H9 (cell line): ENCODE measurements around the gene GTF2E1. TPM values are rescaled to one million over a fixed set of nuclear protein-coding genes. Genes with fewer than 3 reads are reported as not detected.

Experiments
- DNase-seq: peaks from one replicate; pipeline ENCODE4 v3.0.0-alpha.2; 2017
- H2AFZ ChIP-seq: one replicate; pipeline ENCODE4 v1.6.1; 2013; ENCODE audit warnings: mild to moderate bottlenecking, low read length, control low read depth, moderate library complexity
- H2AK5ac ChIP-seq: 2 replicates; pipeline ENCODE4 v1.6.1; 2013; ENCODE audit warnings: low read length, control low read depth, mixed read lengths; ENCODE audit not compliant: insufficient read length
- H2BK120ac ChIP-seq: one replicate; pipeline ENCODE4 v1.6.1; 2013; ENCODE audit warnings: low read depth, mild to moderate bottlenecking, low read length, control low read depth, inconsistent platforms; ENCODE audit not compliant: poor library complexity, severe bottlenecking
- H2BK12ac ChIP-seq: 2 replicates; pipeline ENCODE4 v1.6.1; 2013; ENCODE audit warnings: low read length, control low read depth, mixed read lengths, low read depth; ENCODE audit not compliant: insufficient read length
- H2BK15ac ChIP-seq: 2 replicates; pipeline ENCODE4 v1.6.1; 2013; ENCODE audit warnings: low read depth, low read length, control low read depth
- H2BK20ac ChIP-seq: one replicate; pipeline ENCODE4 v1.6.1; 2013; ENCODE audit warnings: low read depth, mild to moderate bottlenecking, low read length, control low read depth, inconsistent platforms; ENCODE audit not compliant: poor library complexity, severe bottlenecking
- H2BK5ac ChIP-seq: 2 replicates; pipeline ENCODE4 v1.6.1; 2013; ENCODE audit warnings: low read length, control low read depth, mixed read lengths; ENCODE audit not compliant: insufficient read length
- H3K14ac ChIP-seq: 2 replicates; pipeline ENCODE4 v1.6.1; 2013; ENCODE audit warnings: low read length, control low read depth; ENCODE audit not compliant: insufficient read depth
- H3K18ac ChIP-seq: 2 replicates; pipeline ENCODE4 v1.6.1; 2013; ENCODE audit warnings: low read depth, mild to moderate bottlenecking, mixed read lengths, low read length, control low read depth; ENCODE audit not compliant: insufficient read length
- H3K23ac ChIP-seq: 2 replicates; pipeline ENCODE4 v1.6.1; 2013; ENCODE audit warnings: low read length, control low read depth, mixed read lengths, low read depth; ENCODE audit not compliant: insufficient read length
- H3K23me2 ChIP-seq: 2 replicates; pipeline ENCODE4 v1.6.1; 2013; ENCODE audit warnings: low read depth, mild to moderate bottlenecking, mixed read lengths, low read length, control low read depth; ENCODE audit not compliant: insufficient read length, poor library complexity, severe bottlenecking
- H3K27ac ChIP-seq: 2 replicates; pipeline ENCODE4 v1.5.1; 2013; ENCODE audit warnings: low read length, control low read depth, mixed read lengths, low read depth; ENCODE audit not compliant: insufficient read length
- H3K27me3 ChIP-seq: 2 replicates; pipeline ENCODE4 v1.6.1; 2013; ENCODE audit warnings: low read length, control low read depth, inconsistent platforms; ENCODE audit not compliant: insufficient read depth
- H3K4ac ChIP-seq: 2 replicates; pipeline ENCODE4 v1.6.1; 2013; ENCODE audit warnings: low read depth, mild to moderate bottlenecking, control low read depth, inconsistent platforms, low read length, moderate library complexity
- H3K4me1 ChIP-seq: 2 replicates; pipeline ENCODE4 v1.6.1; 2013; ENCODE audit warnings: low read length, control low read depth, inconsistent platforms; ENCODE audit not compliant: insufficient read depth
- H3K4me2 ChIP-seq: 2 replicates; pipeline ENCODE4 v1.6.1; 2013; ENCODE audit warnings: low read length, control low read depth, mixed read lengths; ENCODE audit not compliant: insufficient read length, insufficient read depth
- H3K56ac ChIP-seq: 2 replicates; pipeline ENCODE4 v1.6.1; 2013; ENCODE audit warnings: low read depth, mild to moderate bottlenecking, mixed read lengths, low read length, control low read depth; ENCODE audit not compliant: insufficient read length
- H3K79me1 ChIP-seq: 2 replicates; pipeline ENCODE4 v1.6.1; 2013; ENCODE audit warnings: low read depth, mild to moderate bottlenecking, moderate library complexity, low read length, control low read depth, inconsistent platforms; ENCODE audit not compliant: insufficient read depth, poor library complexity, severe bottlenecking
- H3K79me2 ChIP-seq: 2 replicates; pipeline ENCODE4 v1.6.1; 2013; ENCODE audit warnings: low read length, control low read depth, inconsistent platforms; ENCODE audit not compliant: insufficient read depth
- H3K9ac ChIP-seq: 2 replicates; pipeline ENCODE4 v1.6.1; 2013; ENCODE audit warnings: low read length, control low read depth, mixed read lengths; ENCODE audit not compliant: insufficient read length; ENCODE audit errors: extremely low read depth
- H3K9me3 ChIP-seq: one replicate; pipeline ENCODE4 v1.6.1; 2013; ENCODE audit warnings: low read depth, low read length, inconsistent platforms; ENCODE audit not compliant: control insufficient read depth
- H3T11ph ChIP-seq: one replicate; pipeline ENCODE4 v1.6.1; 2013; ENCODE audit warnings: mild to moderate bottlenecking, low read length, control low read depth, inconsistent platforms
- H4K20me1 ChIP-seq: one replicate; pipeline ENCODE4 v1.6.1; 2013; ENCODE audit not compliant: control insufficient read depth, insufficient read length, insufficient read depth
- H4K5ac ChIP-seq: 2 replicates; pipeline ENCODE4 v1.6.1; 2013; ENCODE audit warnings: low read depth, mild to moderate bottlenecking, mixed read lengths, low read length, control low read depth; ENCODE audit not compliant: insufficient read length
- H4K8ac ChIP-seq: replicated peaks from 2 replicates; pipeline ENCODE4 v1.6.1; 2013; ENCODE audit warnings: low read length, control low read depth, mixed read lengths, low read depth; ENCODE audit not compliant: insufficient read length
- H4K91ac ChIP-seq: 2 replicates; pipeline ENCODE4 v1.6.1; 2013; ENCODE audit warnings: low read depth, mild to moderate bottlenecking, moderate library complexity, mixed read lengths, low read length, control low read depth; ENCODE audit not compliant: insufficient read length
- H3K27ac Mint-ChIP-seq, 3 experiments: 2 replicates in 2 of 3; 3 replicates in 1 of 3; pipeline ENCODE4 v1.8.0; 2020 to 2021; ENCODE audit warnings: mixed read lengths in 3 of 3, mild to moderate bottlenecking in 1 of 3, moderate library complexity in 1 of 3
- H3K27me3 Mint-ChIP-seq: 2 replicates; pipeline ENCODE4 v1.8.0; 2021; ENCODE audit warnings: low read depth, mild to moderate bottlenecking, moderate library complexity, mixed read lengths
- H3K36me3 Mint-ChIP-seq, 3 experiments: 2 replicates in 2 of 3; 3 replicates in 1 of 3; pipeline ENCODE4 v1.8.0; 2020 to 2021; ENCODE audit warnings: low read depth in 3 of 3, mixed read lengths in 3 of 3; ENCODE audit not compliant: insufficient read depth in 1 of 3
- H3K4me1 Mint-ChIP-seq, 2 experiments: 2 replicates each; pipeline ENCODE4 v1.8.0; 2020; ENCODE audit warnings: mixed read lengths in 2 of 2
- H3K4me3 Mint-ChIP-seq, 2 experiments: 2 replicates in 1 of 2; 3 replicates in 1 of 2; pipeline ENCODE4 v1.8.0; 2020 to 2021; ENCODE audit warnings: mild to moderate bottlenecking in 2 of 2, mixed read lengths in 2 of 2, moderate library complexity in 1 of 2
- H3K9me3 Mint-ChIP-seq, 2 experiments: 2 replicates in 1 of 2; 3 replicates in 1 of 2; pipeline ENCODE4 v1.8.0; 2020; ENCODE audit warnings: mild to moderate bottlenecking in 2 of 2, mixed read lengths in 2 of 2, moderate library complexity in 1 of 2
- WGBS: extraction: QIAGEN DNeasy Blood & Tissue Kit; methylation state at CpG from one replicate; pipeline ENCODE4 v1.1.7; 2013; ENCODE audit warnings: missing lambda C conversion rate, low lambda C conversion rate, mixed read lengths; ENCODE audit not compliant: insufficient read length; ENCODE audit errors: extremely low coverage; 5-methylcytosine and 5-hydroxymethylcytosine counted together
- total RNA-seq: library from RNA; stranded (reverse); gene quantifications from 2 replicates; pipeline ENCODE4 v1.2.1, GENCODE V29; 2021
- TF ChIP-seq, protein P1 (sequence below): fragments of 200-600 bp; sonication (generic); conservative IDR thresholded peaks from 3 replicates; pipeline ENCODE4 v1.8.0; 2021; ENCODE audit warnings: antibody characterized with exemption, mild to moderate bottlenecking

Gene GTF2E1
- total RNA-seq, 1 experiment from 2014 or later: 88.8 TPM

DNA sequence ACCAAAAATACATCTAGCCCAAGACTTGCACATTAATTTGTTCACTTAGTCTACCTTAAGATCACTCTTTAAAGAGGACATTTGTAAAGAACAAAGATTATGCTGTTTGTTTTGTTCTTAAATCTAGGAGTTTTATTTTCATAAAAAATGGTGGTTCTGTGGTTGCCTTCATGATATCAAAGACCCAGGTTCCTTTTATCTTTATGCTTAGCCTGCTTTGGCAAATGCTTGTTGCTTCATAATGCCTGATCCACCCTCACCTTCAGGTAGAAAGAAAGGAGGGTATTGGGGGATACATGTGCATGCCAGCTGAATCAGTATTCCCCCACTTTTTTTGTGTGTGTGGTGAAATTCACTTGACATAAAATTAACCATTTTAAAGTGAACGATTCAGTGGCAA lies 48.5 kb downstream of the GTF2E1 start:
- no peak overlapping the region for H4K5ac ChIP-seq
- no peak overlapping the region for H3K14ac ChIP-seq
- H2AFZ ChIP-seq: no peak overlapping the region
- H3K56ac ChIP-seq: no peak overlapping the region
- H4K8ac ChIP-seq: no peak overlapping the region
- H4K20me1 ChIP-seq: no peaks in the 10 kb centered on the region
- no peaks in the 10 kb centered on the region for H3K27me3 ChIP-seq
- no peak overlapping the region for H2AK5ac ChIP-seq
- H3K9ac ChIP-seq: no peak overlapping the region
- H3K27ac Mint-ChIP-seq: no peak overlapping the region; a peak in 1 of 7 replicates
- no peaks in the 10 kb centered on the region for H3K4me1 ChIP-seq
- H2BK20ac ChIP-seq: no peak overlapping the region
- no peak for DNase-seq
- H2BK12ac ChIP-seq: no peak overlapping the region
- H3K4ac ChIP-seq: no peak overlapping the region
- H2BK15ac ChIP-seq: no peak overlapping the region
- no peak overlapping the region for H3K23ac ChIP-seq
- H3T11ph ChIP-seq: no peak overlapping the region
- H3K18ac ChIP-seq: no peak overlapping the region
- no peak overlapping the region for H3K4me2 ChIP-seq
- H3K4me1 Mint-ChIP-seq: peaks cover 48 to 59% of the 10 kb centered on the region in 2 experiments
- no peak overlapping the region for H2BK5ac ChIP-seq
- no peaks in the 10 kb centered on the region for H3K23me2 ChIP-seq
- no peaks in the 10 kb centered on the region for H3K9me3 Mint-ChIP-seq
- no peaks in the 10 kb centered on the region for H3K79me1 ChIP-seq
- H4K91ac ChIP-seq: no peak overlapping the region
- H3K9me3 ChIP-seq: no peaks in the 10 kb centered on the region
- no peak overlapping the region for H3K4me3 Mint-ChIP-seq
- no peak overlapping the region for H3K27ac ChIP-seq
- WGBS: no CpG with 5 or more reads among the region's 1 CpG
- TF ChIP-seq, protein P1, sequence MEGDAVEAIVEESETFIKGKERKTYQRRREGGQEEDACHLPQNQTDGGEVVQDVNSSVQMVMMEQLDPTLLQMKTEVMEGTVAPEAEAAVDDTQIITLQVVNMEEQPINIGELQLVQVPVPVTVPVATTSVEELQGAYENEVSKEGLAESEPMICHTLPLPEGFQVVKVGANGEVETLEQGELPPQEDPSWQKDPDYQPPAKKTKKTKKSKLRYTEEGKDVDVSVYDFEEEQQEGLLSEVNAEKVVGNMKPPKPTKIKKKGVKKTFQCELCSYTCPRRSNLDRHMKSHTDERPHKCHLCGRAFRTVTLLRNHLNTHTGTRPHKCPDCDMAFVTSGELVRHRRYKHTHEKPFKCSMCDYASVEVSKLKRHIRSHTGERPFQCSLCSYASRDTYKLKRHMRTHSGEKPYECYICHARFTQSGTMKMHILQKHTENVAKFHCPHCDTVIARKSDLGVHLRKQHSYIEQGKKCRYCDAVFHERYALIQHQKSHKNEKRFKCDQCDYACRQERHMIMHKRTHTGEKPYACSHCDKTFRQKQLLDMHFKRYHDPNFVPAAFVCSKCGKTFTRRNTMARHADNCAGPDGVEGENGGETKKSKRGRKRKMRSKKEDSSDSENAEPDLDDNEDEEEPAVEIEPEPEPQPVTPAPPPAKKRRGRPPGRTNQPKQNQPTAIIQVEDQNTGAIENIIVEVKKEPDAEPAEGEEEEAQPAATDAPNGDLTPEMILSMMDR: no peak
- no peaks in the 10 kb centered on the region for H3K79me2 ChIP-seq
- no peaks in the 10 kb centered on the region for H3K27me3 Mint-ChIP-seq
- H2BK120ac ChIP-seq: no peak overlapping the region
- H3K36me3 Mint-ChIP-seq: peaks cover 0 to 2% (median 0%) of the 10 kb centered on the region in 3 experiments; a peak in 2 of 7 replicates
